Keratinocyte (primary cell): ENCODE results near the gene VPS26C. TPM values are rescaled to one million over a fixed set of nuclear protein-coding genes. Genes with fewer than 3 reads are reported as not detected.

Source experiments
- DNase-seq: peaks from one replicate; pipeline ENCODE4 v3.0.0-alpha.2; 2011; ENCODE audit warnings: low read depth, missing footprints, low spot score
- FAIRE-seq: peaks from 2 replicates; lab custom pipeline; 2011; peaks lifted over from hg19 to GRCh38; lab: Jason Lieb, UNC
- H2AFZ ChIP-seq: 2 replicates; pipeline ENCODE4 v1.6.0; 2012; ENCODE audit warnings: low read length, control low read depth, inconsistent platforms; ENCODE audit not compliant: control insufficient read depth
- H3K27ac ChIP-seq: 2 replicates; pipeline ENCODE4 v1.5.1; 2011; ENCODE audit warnings: low read length; ENCODE audit not compliant: control insufficient read depth, insufficient read depth
- H3K27me3 ChIP-seq: 3 replicates; pipeline ENCODE4 v1.6.0; 2011; ENCODE audit warnings: low read length; ENCODE audit not compliant: control insufficient read depth, insufficient read depth; ENCODE audit errors: extremely low read depth
- H3K36me3 ChIP-seq, 2 experiments: 2 replicates in 1 of 2; 3 replicates in 1 of 2; pipeline ENCODE4 v1.5.1; 2011; ENCODE audit warnings: low read length in 2 of 2, mild to moderate bottlenecking in 1 of 2; ENCODE audit not compliant: control insufficient read depth in 2 of 2, insufficient read depth in 2 of 2; ENCODE audit errors: extremely low read depth in 1 of 2
- H3K4me1 ChIP-seq: 3 replicates; pipeline ENCODE4 v1.5.1; 2011; ENCODE audit warnings: low read length; ENCODE audit not compliant: control insufficient read depth, insufficient read depth; ENCODE audit errors: extremely low read depth
- H3K4me2 ChIP-seq: 3 replicates; pipeline ENCODE4 v1.6.0; 2011; ENCODE audit warnings: low read depth, low read length; ENCODE audit not compliant: control insufficient read depth, insufficient read depth; ENCODE audit errors: extremely low read depth
- H3K4me3 ChIP-seq, 3 experiments: fragments of 200-600 bp in 1 of 3; sonication (generic) in 1 of 3; 2 replicates in 2 of 3; 3 replicates in 1 of 3; pipeline ENCODE4 v1.5.1; 2011 to 2016; ENCODE audit warnings: low read length in 3 of 3, mild to moderate bottlenecking in 3 of 3, control low read depth in 2 of 3, inconsistent platforms in 1 of 3, low read depth in 1 of 3, mixed read lengths in 1 of 3, mixed run types in 1 of 3, moderate library complexity in 1 of 3; ENCODE audit not compliant: control insufficient read depth in 2 of 3, insufficient read depth in 2 of 3; ENCODE audit errors: extremely low read depth in 1 of 3
- H3K79me2 ChIP-seq: 2 replicates; pipeline ENCODE4 v1.6.0; 2012; ENCODE audit warnings: low read length; ENCODE audit not compliant: control insufficient read depth, insufficient read depth
- H3K9ac ChIP-seq: 3 replicates; pipeline ENCODE4 v1.6.0; 2011; ENCODE audit warnings: low read length; ENCODE audit not compliant: control insufficient read depth, insufficient read depth; ENCODE audit errors: extremely low read depth
- H3K9me1 ChIP-seq: 3 replicates; pipeline ENCODE4 v1.6.0; 2011; ENCODE audit warnings: low read length; ENCODE audit not compliant: control insufficient read depth, insufficient read depth; ENCODE audit errors: extremely low read depth
- H3K9me3 ChIP-seq: 2 replicates; pipeline ENCODE4 v1.5.1; 2012; ENCODE audit warnings: low read depth, low read length; ENCODE audit not compliant: control insufficient read depth
- H4K20me1 ChIP-seq: 3 replicates; pipeline ENCODE4 v1.6.0; 2011; ENCODE audit warnings: low read length; ENCODE audit not compliant: control insufficient read depth, insufficient read depth; ENCODE audit errors: extremely low read depth
- EZH2 ChIP-seq: IDR thresholded peaks from one replicate; pipeline ENCODE4 v1.6.1; 2012; ENCODE audit warnings: inconsistent platforms, mild to moderate bottlenecking, low read length, moderate library complexity
- dilution Hi-C: fragments of 300-500 bp; cut with MboI; formaldehyde crosslinking; loops from one replicate; pipeline ENCODE4 v1.7.0; 2020; ENCODE audit warnings: low sequenced_read_pairs; ENCODE audit not compliant: extremely low pct_ligation_motif_present
- polyA plus RNA-seq, 5 experiments: library from polyadenylated mRNA; depleted of rRNA in 3 of 5; stranded (reverse) in 3 of 5; stranded (forward) in 1 of 5; unstranded in 1 of 5; fragments of >200 nt; gene quantifications; 1 replicate in 1 of 5; 2 replicates in 3 of 5; 3 replicates in 1 of 5; pipeline versions ENCODE4 v1.2.1 to v1.2.3, GENCODE V29; 2011 to 2012; ENCODE audit warnings: missing spikeins in 2 of 5, low read depth in 1 of 5, low replicate concordance in 1 of 5
- TF ChIP-seq, protein P1 (sequence below), 3 experiments: IDR thresholded peaks in 1 of 3; conservative IDR thresholded peaks in 1 of 3; optimal IDR thresholded peaks in 1 of 3; 2 replicates in 2 of 3; 3 replicates in 1 of 3; pipeline versions ENCODE3 to v1.5.1; 2011; ENCODE audit warnings: low read length in 3 of 3, mild to moderate bottlenecking in 3 of 3, moderate library complexity in 2 of 3, control low read depth in 1 of 3, inconsistent platforms in 1 of 3; ENCODE audit not compliant: insufficient read depth in 2 of 3; ENCODE audit errors: extremely low read depth in 1 of 3

VPS26C gene
- polyA plus RNA-seq, 1 donor (not counting 4 experiments of a cell fraction or from before 2014, with no cell fraction given), result 41.3 TPM

DNA sequence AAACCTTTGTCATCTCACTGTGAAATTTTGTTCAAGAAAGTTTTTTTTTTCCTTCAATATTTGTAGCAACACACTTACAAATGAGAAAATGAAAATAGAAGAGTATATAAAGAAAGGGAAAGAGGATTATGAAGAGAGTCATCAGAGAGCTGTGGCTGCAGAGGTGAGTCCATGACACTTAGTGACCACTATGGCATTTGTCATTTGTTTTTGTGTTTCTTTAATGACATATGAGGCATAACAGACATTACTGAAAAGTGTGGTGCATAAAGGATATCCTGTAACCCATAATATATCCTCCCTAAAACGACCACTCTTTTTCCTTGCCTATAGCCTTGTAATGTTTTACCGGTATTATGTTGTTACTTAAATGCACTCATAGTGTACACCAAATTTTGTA, 80.2 kb downstream of the VPS26C start:
- H2AFZ ChIP-seq, result no peak overlapping the region
- H3K4me1 ChIP-seq, result no peaks in the 10 kb centered on the region
- H3K27ac ChIP-seq, result no peak overlapping the region
- H3K36me3 ChIP-seq, result peaks cover 11 to 15% of the 10 kb centered on the region in 2 experiments
- no peaks in the 10 kb centered on the region for H3K9me3 ChIP-seq
- no peak overlapping the region for H3K4me3 ChIP-seq
- FAIRE-seq (no peak), DNase-seq (no peak)
- TF ChIP-seq, protein P1, sequence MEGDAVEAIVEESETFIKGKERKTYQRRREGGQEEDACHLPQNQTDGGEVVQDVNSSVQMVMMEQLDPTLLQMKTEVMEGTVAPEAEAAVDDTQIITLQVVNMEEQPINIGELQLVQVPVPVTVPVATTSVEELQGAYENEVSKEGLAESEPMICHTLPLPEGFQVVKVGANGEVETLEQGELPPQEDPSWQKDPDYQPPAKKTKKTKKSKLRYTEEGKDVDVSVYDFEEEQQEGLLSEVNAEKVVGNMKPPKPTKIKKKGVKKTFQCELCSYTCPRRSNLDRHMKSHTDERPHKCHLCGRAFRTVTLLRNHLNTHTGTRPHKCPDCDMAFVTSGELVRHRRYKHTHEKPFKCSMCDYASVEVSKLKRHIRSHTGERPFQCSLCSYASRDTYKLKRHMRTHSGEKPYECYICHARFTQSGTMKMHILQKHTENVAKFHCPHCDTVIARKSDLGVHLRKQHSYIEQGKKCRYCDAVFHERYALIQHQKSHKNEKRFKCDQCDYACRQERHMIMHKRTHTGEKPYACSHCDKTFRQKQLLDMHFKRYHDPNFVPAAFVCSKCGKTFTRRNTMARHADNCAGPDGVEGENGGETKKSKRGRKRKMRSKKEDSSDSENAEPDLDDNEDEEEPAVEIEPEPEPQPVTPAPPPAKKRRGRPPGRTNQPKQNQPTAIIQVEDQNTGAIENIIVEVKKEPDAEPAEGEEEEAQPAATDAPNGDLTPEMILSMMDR (optimal IDR thresholded peaks at IDR 0.05 in 1 of 3, IDR thresholded peaks at IDR 0.05 in 1 of 3, conservative IDR thresholded peaks at IDR 0.05 in 1 of 3; ENCODE audit: extremely low read depth in 1 of 3, insufficient read depth in 2 of 3, low read length in 3 of 3), result no peak
- no peak for TF ChIP-seq EZH2
- H3K9me1 ChIP-seq, result no peaks in the 10 kb centered on the region
- H3K27me3 ChIP-seq, result no peaks in the 10 kb centered on the region
- dilution Hi-C loops, result no loop called here
- H3K9ac ChIP-seq, result no peak overlapping the region
- no peaks in the 10 kb centered on the region for H3K79me2 ChIP-seq
- no peaks in the 10 kb centered on the region for H4K20me1 ChIP-seq
- H3K4me2 ChIP-seq, result no peak overlapping the region

DNA sequence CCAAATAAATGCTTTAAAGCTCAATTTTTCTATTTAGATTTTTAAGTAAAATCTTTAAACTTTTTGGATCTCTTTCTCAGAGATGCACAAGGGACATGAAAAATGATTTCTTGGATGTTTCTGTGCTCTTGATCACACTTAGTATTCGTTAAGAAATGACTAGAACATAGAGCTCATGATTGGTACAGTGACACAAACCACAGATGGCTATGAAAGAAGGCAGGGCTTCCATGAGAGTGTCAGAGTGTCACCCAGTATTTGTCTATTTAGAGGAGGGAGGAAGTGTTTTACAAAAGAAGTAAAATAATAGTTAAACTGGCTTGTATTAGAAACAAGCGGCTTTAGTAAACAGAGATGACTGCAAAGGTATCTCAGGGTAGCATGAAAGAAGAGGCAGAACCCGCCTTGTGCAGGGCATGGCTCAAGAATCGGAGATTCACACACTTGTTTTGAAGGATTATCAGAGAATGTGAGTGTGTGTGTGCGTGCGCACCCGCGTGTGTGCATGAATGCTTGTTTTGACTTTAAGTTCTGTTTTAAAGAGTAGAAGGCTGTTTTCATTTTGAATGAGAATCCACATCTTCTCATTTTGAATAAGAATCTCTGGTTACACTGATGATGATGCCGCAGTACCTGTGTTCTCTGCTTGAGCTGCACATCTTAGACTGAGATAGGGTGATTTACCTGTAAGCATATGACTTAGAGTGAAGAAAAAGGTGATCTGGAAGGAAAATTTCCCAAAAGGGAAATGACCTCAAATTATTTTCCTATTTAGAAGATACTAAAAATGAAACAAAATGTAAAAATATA, 82.1 kb downstream of the VPS26C start:
- Histone ChIP-seq H3K79me2 (no peaks in the 10 kb centered on the region), H3K27me3 (no peaks in the 10 kb centered on the region), H3K36me3 (peaks cover 11 to 21% of the 10 kb centered on the region in 2 experiments), H3K9me3 (no peaks in the 10 kb centered on the region), H3K9me1 (no peaks in the 10 kb centered on the region), H4K20me1 (no peaks in the 10 kb centered on the region), H3K4me3 (no peak overlapping the region), H3K4me1 (no peaks in the 10 kb centered on the region), H2AFZ (no peak overlapping the region), H3K27ac (no peak overlapping the region), H3K9ac (no peak overlapping the region), H3K4me2 (no peak overlapping the region)
- TF ChIP-seq EZH2, result no peak
- TF ChIP-seq, protein P1 (optimal IDR thresholded peaks at IDR 0.05 in 1 of 3, IDR thresholded peaks at IDR 0.05 in 1 of 3, conservative IDR thresholded peaks at IDR 0.05 in 1 of 3; ENCODE audit: extremely low read depth in 1 of 3, insufficient read depth in 2 of 3, low read length in 3 of 3), result no peak
- DNase-seq, result no peak
- no peak for FAIRE-seq
- dilution Hi-C loops, result no loop called here
